Activated CD4-positive, alpha-beta T cell treated with anti-CD3 and anti-CD28 coated beads for 24 hours (primary cell): ENCODE results near the gene DCDC1.

ENCODE experiments used
- DNase-seq, 2 donors: peaks; one replicate each; pipeline ENCODE4 v3.0.0-alpha.2; 2020; ENCODE audit warnings: low read depth in 2 of 2

DCDC1 gene

GRCh38 chr11:30911247-30911646 is 458.3 kb downstream of the DCDC1 start:
- DNase-seq, result no peak

GRCh38 chr11:30908857-30909256 is 460.7 kb downstream of the DCDC1 start:
- no peak for DNase-seq

GRCh38 chr11:30908272-30908671 is 461.3 kb downstream of the DCDC1 start:
- no peak for DNase-seq

GRCh38 chr11:30902929-30903328 is 466.6 kb downstream of the DCDC1 start:
- DNase-seq, result no peak

GRCh38 chr11:30895046-30895445 is 474.5 kb downstream of the DCDC1 start:
- no peak for DNase-seq

GRCh38 chr11:30893318-30893717 is 476.2 kb downstream of the DCDC1 start:
- no peak for DNase-seq

GRCh38 chr11:30889143-30889794 is 480.3 kb downstream of the DCDC1 start:
- no peak for DNase-seq

- no peak for DNase-seq
Measured at GRCh38 chr11:30879322-30880005, 490.1 kb downstream of the DCDC1 start.

- DNase-seq, result no peak
Measured at GRCh38 chr11:30878400-30878799, 491.1 kb downstream of the DCDC1 start.

GRCh38 chr11:30876663-30877396 is 492.7 kb downstream of the DCDC1 start:
- DNase-seq, result no peak

GRCh38 chr11:30876228-30876627 is 493.3 kb downstream of the DCDC1 start:
- DNase-seq, result no peak

GRCh38 chr11:30875806-30876205 is 493.7 kb downstream of the DCDC1 start:
- DNase-seq, result no peak

- no peak for DNase-seq
Measured at GRCh38 chr11:30873924-30874610, 495.5 kb downstream of the DCDC1 start.

- DNase-seq, result no peak
Measured at GRCh38 chr11:30868626-30869081, 500.9 kb downstream of the DCDC1 start.

- no peak for DNase-seq
Measured at GRCh38 chr11:30863209-30863608, 506.3 kb downstream of the DCDC1 start.

- no peak for DNase-seq
Measured at GRCh38 chr11:30861531-30861930, 508.0 kb downstream of the DCDC1 start.

GRCh38 chr11:30861064-30861463 is 508.5 kb downstream of the DCDC1 start:
- DNase-seq, result no peak

- no peak for DNase-seq
Measured at GRCh38 chr11:30860146-30860545, 509.4 kb downstream of the DCDC1 start.

- DNase-seq, result no peak
Measured at GRCh38 chr11:30859669-30860068, 509.9 kb downstream of the DCDC1 start.

GRCh38 chr11:30855383-30856006 is 514.0 kb downstream of the DCDC1 start:
- DNase-seq, result no peak

GRCh38 chr11:30853439-30853838 is 516.1 kb downstream of the DCDC1 start:
- no peak for DNase-seq

- no peak for DNase-seq
Measured at GRCh38 chr11:30852645-30853044, 516.9 kb downstream of the DCDC1 start.
